ENCODE results near the gene XPR1. TPM values are rescaled to one million over a fixed set of nuclear protein-coding genes. Genes with fewer than 3 reads are reported as not detected.

The XPR1 gene
- polyA plus RNA-seq, 1 donor (not counting 4 experiments of a cell fraction or from before 2014, with no cell fraction given): 40.0 TPM

- FAIRE-seq (peak; percentile 88), DNase-seq (ENCODE audit: low read depth, low spot score) (no peak)
- Histone ChIP-seq H3K9me1 (ENCODE audit: control insufficient read depth, extremely low read depth, insufficient read depth, low read length) (peaks cover 3% of the 10 kb centered on the region), H3K4me1 (ENCODE audit: control insufficient read depth, extremely low read depth, insufficient read depth, low read length) (peaks cover 45% of the 10 kb centered on the region), H3K4me2 (ENCODE audit: control insufficient read depth, extremely low read depth, insufficient read depth, low read depth, low read length) (peak overlapping the region; percentile 66), H3K9me3 (ENCODE audit: control insufficient read depth, low read depth, low read length) (no peaks in the 10 kb centered on the region), H3K9ac (ENCODE audit: control insufficient read depth, extremely low read depth, insufficient read depth, low read length) (peak overlapping the region; percentile 33), H3K36me3 (ENCODE audit: control insufficient read depth in 2 of 2, extremely low read depth in 1 of 2, insufficient read depth in 2 of 2, low read length in 2 of 2) (no peaks in the 10 kb centered on the region), H4K20me1 (ENCODE audit: control insufficient read depth, extremely low read depth, insufficient read depth, low read length) (no peaks in the 10 kb centered on the region), H2AFZ (ENCODE audit: control insufficient read depth, low read length) (peak overlapping the region; percentile 85), H3K79me2 (ENCODE audit: control insufficient read depth, insufficient read depth, low read length) (no peaks in the 10 kb centered on the region), H3K4me3 (ENCODE audit: control insufficient read depth in 2 of 3, extremely low read depth in 1 of 3, insufficient read depth in 2 of 3, low read depth in 1 of 3, low read length in 3 of 3) (no peak overlapping the region), H3K27ac (ENCODE audit: control insufficient read depth, insufficient read depth, low read length) (peak overlapping the region; percentile 80), H3K27me3 (ENCODE audit: control insufficient read depth, extremely low read depth, insufficient read depth, low read length) (no peaks in the 10 kb centered on the region)
- no peak for TF ChIP-seq EZH2 (IDR thresholded peaks at IDR 0.05; ENCODE audit: low read length)
- TF ChIP-seq CTCF (optimal IDR thresholded peaks at IDR 0.05 in 1 of 3, IDR thresholded peaks at IDR 0.05 in 1 of 3, conservative IDR thresholded peaks at IDR 0.05 in 1 of 3; ENCODE audit: extremely low read depth in 1 of 3, insufficient read depth in 2 of 3, low read length in 3 of 3): no peak
- dilution Hi-C loops (cut with MboI; ENCODE audit: extremely low pct_ligation_motif_present, low sequenced_read_pairs): no loop called here
Observed at GRCh38 chr1:180611016-180611930, 20.5 kb upstream of the XPR1 start.

GRCh38 chr1:180612632-180613031, 19.2 kb upstream of the XPR1 start:
- DNase-seq (ENCODE audit: low read depth, low spot score) (no peak), FAIRE-seq (no peak)
- Histone ChIP-seq H3K36me3 (ENCODE audit: control insufficient read depth in 2 of 2, extremely low read depth in 1 of 2, insufficient read depth in 2 of 2, low read length in 2 of 2) (no peaks in the 10 kb centered on the region), H4K20me1 (ENCODE audit: control insufficient read depth, extremely low read depth, insufficient read depth, low read length) (no peaks in the 10 kb centered on the region), H3K4me3 (ENCODE audit: control insufficient read depth in 2 of 3, extremely low read depth in 1 of 3, insufficient read depth in 2 of 3, low read depth in 1 of 3, low read length in 3 of 3) (no peak overlapping the region), H3K27ac (ENCODE audit: control insufficient read depth, insufficient read depth, low read length) (peak overlapping the region; percentile 80), H3K79me2 (ENCODE audit: control insufficient read depth, insufficient read depth, low read length) (no peaks in the 10 kb centered on the region), H3K9ac (ENCODE audit: control insufficient read depth, extremely low read depth, insufficient read depth, low read length) (no peak overlapping the region), H3K9me1 (ENCODE audit: control insufficient read depth, extremely low read depth, insufficient read depth, low read length) (peaks cover 3% of the 10 kb centered on the region), H2AFZ (ENCODE audit: control insufficient read depth, low read length) (no peak overlapping the region), H3K9me3 (ENCODE audit: control insufficient read depth, low read depth, low read length) (no peaks in the 10 kb centered on the region), H3K4me2 (ENCODE audit: control insufficient read depth, extremely low read depth, insufficient read depth, low read depth, low read length) (no peak overlapping the region), H3K27me3 (ENCODE audit: control insufficient read depth, extremely low read depth, insufficient read depth, low read length) (no peaks in the 10 kb centered on the region), H3K4me1 (ENCODE audit: control insufficient read depth, extremely low read depth, insufficient read depth, low read length) (peaks cover 50% of the 10 kb centered on the region)
- TF ChIP-seq CTCF (optimal IDR thresholded peaks at IDR 0.05 in 1 of 3, IDR thresholded peaks at IDR 0.05 in 1 of 3, conservative IDR thresholded peaks at IDR 0.05 in 1 of 3; ENCODE audit: extremely low read depth in 1 of 3, insufficient read depth in 2 of 3, low read length in 3 of 3): no peak
- TF ChIP-seq EZH2 (IDR thresholded peaks at IDR 0.05; ENCODE audit: low read length): no peak
- dilution Hi-C loops (cut with MboI; ENCODE audit: extremely low pct_ligation_motif_present, low sequenced_read_pairs): no loop called here

Data from keratinocyte (primary cell).